ENCODE data around the gene BCAR3.

- TF ChIP-seq, protein P1, sequence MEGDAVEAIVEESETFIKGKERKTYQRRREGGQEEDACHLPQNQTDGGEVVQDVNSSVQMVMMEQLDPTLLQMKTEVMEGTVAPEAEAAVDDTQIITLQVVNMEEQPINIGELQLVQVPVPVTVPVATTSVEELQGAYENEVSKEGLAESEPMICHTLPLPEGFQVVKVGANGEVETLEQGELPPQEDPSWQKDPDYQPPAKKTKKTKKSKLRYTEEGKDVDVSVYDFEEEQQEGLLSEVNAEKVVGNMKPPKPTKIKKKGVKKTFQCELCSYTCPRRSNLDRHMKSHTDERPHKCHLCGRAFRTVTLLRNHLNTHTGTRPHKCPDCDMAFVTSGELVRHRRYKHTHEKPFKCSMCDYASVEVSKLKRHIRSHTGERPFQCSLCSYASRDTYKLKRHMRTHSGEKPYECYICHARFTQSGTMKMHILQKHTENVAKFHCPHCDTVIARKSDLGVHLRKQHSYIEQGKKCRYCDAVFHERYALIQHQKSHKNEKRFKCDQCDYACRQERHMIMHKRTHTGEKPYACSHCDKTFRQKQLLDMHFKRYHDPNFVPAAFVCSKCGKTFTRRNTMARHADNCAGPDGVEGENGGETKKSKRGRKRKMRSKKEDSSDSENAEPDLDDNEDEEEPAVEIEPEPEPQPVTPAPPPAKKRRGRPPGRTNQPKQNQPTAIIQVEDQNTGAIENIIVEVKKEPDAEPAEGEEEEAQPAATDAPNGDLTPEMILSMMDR (IDR thresholded peaks at IDR 0.05; ENCODE audit: poor library complexity): no peak
- TF ChIP-seq EZH2phosphoT487 (IDR thresholded peaks at IDR 0.05; ENCODE audit: low read depth, severe bottlenecking, unreplicated experiment) (no peak), EZH2 (IDR thresholded peaks at IDR 0.05; ENCODE audit: borderline replicate concordance) (no peak)
Observed at GRCh38 chr1:93669369-93669768, 12.3 kb downstream of the BCAR3 start.
